Epithelial cell of proximal tubule (primary cell): ENCODE results near the gene CFH. TPM values are rescaled to one million over a fixed set of nuclear protein-coding genes. Genes with fewer than 3 reads are reported as not detected.

Experiments used
- DNase-seq: peaks from one replicate; pipeline ENCODE4 v3.0.0-alpha.2; 2011; ENCODE audit warnings: low read depth
- H3K4me3 ChIP-seq: 2 replicates; pipeline ENCODE4 v1.5.1; 2011; ENCODE audit warnings: low read depth, mild to moderate bottlenecking, low read length
- total RNA-seq: library from RNA; depleted of rRNA; stranded (reverse); fragments of >200 nt; gene quantifications from 2 replicates; pipeline ENCODE4 v1.2.3, GENCODE V29; 2015
- TF ChIP-seq, protein P1 (sequence below): conservative IDR thresholded peaks from 2 replicates; pipeline ENCODE4 v1.5.1; 2012; ENCODE audit warnings: low read depth, mild to moderate bottlenecking, low read length

CFH gene
- total RNA-seq, 1 donor from 2014 or later, result 9.2 TPM

DNA sequence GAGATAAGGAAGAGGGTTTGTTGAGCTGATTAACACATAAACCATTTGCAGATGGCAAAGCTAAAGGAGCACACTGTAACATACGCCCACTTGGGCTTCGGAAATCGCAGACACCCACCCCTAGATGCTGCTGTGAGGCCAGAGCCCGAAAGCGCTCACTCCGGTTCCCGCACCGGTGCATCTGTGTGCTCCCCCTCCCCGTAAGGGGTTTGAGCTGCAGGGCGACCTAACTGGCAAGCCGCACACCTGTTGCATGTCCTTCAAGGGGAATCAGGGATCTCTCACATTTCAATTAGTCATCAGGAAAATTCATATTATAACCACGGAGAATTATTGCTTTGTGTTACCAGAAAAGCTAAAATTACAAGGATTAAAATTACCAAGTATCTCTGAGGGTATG lies 1.4 kb upstream of the CFH start:
- no peak for DNase-seq
- TF ChIP-seq, protein P1, sequence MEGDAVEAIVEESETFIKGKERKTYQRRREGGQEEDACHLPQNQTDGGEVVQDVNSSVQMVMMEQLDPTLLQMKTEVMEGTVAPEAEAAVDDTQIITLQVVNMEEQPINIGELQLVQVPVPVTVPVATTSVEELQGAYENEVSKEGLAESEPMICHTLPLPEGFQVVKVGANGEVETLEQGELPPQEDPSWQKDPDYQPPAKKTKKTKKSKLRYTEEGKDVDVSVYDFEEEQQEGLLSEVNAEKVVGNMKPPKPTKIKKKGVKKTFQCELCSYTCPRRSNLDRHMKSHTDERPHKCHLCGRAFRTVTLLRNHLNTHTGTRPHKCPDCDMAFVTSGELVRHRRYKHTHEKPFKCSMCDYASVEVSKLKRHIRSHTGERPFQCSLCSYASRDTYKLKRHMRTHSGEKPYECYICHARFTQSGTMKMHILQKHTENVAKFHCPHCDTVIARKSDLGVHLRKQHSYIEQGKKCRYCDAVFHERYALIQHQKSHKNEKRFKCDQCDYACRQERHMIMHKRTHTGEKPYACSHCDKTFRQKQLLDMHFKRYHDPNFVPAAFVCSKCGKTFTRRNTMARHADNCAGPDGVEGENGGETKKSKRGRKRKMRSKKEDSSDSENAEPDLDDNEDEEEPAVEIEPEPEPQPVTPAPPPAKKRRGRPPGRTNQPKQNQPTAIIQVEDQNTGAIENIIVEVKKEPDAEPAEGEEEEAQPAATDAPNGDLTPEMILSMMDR, result no peak
- no peak overlapping the region for H3K4me3 ChIP-seq

DNA sequence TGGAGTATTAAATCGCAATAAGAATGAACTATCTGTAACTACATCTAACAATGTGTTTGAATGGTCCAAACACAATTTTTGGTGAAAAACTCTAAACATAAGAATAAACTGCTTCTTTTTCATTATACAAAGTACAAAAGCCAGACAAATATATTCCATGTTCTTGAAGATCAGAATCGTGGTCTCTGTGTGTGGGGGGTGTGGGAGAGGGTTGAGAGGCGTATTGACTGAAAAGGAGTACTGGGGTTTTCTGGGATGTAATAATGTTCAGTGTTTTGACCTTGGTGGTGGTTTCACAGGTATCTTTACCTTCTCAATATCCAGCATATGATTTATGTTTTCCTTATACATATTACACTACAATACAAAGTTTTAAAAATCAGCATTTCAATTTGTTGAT lies 764 bp upstream of the CFH start:
- H3K4me3 ChIP-seq, result no peak overlapping the region
- DNase-seq, result no peak
- TF ChIP-seq, protein P1, result no peak

DNA sequence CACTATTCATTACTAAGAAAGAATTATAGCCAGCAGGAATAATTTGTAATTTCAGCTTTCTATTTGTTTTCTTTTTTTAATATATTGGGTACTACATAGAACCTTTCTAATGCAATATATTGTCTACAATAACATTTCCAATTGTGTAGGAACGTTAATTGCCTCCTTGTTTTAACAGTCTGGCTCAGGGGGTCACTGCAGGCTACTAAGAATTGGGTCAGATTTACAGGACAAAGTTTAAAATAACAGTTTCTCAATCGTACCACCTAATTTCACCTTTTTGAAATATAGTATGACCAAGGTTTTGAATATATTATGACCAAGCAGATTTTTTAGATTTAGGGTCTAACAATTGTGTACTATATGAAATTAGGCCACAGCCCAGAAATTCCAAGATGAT lies 2.4 kb downstream of the CFH start:
- H3K4me3 ChIP-seq, result no peak overlapping the region
- DNase-seq, result no peak
- TF ChIP-seq, protein P1, result no peak

DNA sequence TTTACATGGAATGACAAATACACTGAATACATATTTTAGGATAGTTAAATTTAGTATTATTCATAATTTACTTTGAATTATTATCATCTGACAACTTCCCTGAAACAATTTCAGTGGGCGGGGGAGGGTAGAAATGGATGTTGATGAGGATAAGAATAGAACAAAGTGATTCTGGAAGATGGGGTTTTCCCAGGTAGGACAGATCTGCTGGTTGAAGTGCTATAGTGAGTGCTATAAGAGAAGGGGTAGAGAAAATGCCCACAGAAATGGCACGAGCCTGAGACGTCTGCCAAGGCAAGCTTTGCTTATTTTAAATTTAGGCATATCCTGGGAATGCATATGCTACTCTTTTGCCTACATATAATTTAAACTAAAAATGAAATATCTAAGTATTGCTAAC lies 3.2 kb downstream of the CFH start:
- DNase-seq, result no peak
- TF ChIP-seq, protein P1, result no peak
- no peak overlapping the region for H3K4me3 ChIP-seq

DNA sequence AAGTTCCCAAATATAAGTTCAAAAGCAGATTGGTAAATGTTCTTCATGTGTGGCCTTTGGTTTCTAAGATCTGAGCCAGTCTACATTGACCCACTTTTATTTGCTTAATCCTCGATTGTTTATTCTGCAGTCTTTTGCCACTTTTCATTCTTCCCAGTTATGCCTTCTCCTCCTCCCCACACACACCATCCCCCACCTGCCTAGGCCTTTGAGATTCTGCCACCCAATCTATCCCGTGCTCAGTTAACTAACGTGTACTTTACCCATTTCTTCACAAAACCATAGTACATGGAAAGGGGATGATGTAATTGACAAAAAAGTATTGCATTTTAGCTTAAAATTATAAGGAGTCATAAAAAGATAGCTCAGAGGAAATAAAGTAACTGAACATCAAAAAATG lies 3.7 kb downstream of the CFH start:
- DNase-seq, result no peak
- TF ChIP-seq, protein P1, result no peak
- H3K4me3 ChIP-seq, result no peak overlapping the region

DNA sequence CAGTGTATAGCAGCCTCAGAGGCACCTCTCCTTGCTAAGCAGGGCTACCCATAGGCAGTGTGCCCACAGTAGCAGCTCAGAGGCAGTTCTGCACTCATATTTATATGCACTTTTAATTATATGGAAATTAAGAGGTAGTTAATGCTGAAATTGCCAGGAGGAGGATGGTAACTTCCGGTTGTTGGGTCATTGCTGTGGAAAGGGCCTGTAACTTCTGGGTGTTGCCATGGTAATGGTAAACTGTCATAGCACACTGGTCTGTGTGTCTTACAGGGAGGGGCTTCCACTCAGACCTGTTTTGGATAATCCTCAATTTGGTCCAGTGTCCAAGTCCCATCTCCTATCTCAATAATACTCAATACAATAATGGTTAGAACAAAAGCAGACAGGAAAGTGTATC lies 7.6 kb downstream of the CFH start:
- TF ChIP-seq, protein P1, result no peak
- no peak overlapping the region for H3K4me3 ChIP-seq
- no peak for DNase-seq

DNA sequence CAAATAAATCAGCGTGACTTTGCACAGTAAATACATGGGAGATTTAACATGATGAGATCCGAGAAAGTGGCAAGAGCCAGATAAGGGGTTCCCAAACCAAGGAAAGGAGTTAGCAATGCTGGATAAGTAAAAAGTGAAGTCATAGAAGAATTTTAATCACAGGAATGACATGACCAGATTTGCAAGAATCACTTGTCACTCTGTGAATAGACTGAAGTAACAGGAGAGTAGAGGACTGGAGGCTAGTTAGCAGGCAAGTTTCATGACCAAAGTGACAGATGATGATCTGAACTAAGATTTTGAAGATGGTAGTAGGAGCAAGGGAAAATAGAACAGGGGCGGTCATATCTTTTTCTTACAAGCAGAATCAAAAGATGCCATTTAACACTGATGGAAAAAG lies 8.4 kb downstream of the CFH start:
- TF ChIP-seq, protein P1, result no peak
- no peak for DNase-seq
- no peak overlapping the region for H3K4me3 ChIP-seq
